ENCODE results near the gene NKAIN4.

DNA sequence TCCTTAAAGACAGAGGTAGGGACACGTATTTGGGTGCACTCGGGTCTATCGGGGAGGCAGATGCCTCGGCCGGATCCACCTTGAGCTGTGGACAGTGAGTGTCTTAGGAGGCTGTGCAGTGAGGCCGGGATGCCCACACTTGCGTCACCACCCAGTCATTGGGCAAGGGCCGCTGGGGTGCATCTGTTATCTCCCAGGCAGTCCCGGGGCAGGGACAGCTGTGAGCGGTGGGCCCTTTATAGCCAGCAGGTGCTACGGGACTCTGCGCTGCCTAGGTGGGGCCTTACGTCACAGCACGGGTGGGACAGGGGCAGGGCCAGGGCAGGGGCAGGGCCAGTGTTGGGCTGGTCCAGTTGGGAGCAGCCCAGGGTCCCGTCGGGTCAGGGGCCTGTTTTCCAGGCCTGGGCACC is 38.0 kb upstream of the NKAIN4 start:
- TF ChIP-seq, protein P1, sequence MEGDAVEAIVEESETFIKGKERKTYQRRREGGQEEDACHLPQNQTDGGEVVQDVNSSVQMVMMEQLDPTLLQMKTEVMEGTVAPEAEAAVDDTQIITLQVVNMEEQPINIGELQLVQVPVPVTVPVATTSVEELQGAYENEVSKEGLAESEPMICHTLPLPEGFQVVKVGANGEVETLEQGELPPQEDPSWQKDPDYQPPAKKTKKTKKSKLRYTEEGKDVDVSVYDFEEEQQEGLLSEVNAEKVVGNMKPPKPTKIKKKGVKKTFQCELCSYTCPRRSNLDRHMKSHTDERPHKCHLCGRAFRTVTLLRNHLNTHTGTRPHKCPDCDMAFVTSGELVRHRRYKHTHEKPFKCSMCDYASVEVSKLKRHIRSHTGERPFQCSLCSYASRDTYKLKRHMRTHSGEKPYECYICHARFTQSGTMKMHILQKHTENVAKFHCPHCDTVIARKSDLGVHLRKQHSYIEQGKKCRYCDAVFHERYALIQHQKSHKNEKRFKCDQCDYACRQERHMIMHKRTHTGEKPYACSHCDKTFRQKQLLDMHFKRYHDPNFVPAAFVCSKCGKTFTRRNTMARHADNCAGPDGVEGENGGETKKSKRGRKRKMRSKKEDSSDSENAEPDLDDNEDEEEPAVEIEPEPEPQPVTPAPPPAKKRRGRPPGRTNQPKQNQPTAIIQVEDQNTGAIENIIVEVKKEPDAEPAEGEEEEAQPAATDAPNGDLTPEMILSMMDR (IDR thresholded peaks at IDR 0.05; ENCODE audit: low read depth, low read length, missing input control) = no peak
- TF ChIP-seq, protein P2, sequence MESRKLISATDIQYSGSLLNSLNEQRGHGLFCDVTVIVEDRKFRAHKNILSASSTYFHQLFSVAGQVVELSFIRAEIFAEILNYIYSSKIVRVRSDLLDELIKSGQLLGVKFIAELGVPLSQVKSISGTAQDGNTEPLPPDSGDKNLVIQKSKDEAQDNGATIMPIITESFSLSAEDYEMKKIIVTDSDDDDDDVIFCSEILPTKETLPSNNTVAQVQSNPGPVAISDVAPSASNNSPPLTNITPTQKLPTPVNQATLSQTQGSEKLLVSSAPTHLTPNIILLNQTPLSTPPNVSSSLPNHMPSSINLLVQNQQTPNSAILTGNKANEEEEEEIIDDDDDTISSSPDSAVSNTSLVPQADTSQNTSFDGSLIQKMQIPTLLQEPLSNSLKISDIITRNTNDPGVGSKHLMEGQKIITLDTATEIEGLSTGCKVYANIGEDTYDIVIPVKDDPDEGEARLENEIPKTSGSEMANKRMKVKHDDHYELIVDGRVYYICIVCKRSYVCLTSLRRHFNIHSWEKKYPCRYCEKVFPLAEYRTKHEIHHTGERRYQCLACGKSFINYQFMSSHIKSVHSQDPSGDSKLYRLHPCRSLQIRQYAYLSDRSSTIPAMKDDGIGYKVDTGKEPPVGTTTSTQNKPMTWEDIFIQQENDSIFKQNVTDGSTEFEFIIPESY (IDR thresholded peaks at IDR 0.05) = no peak
